HCT116 (cell line): ENCODE measurements around the gene DDX1. TPM values are rescaled to one million over a fixed set of nuclear protein-coding genes. Genes with fewer than 3 reads are reported as not detected.

Source experiments
- ATAC-seq: fragments of 200-7000 bp; cut with Tn5 transposase; 2 replicates; pipeline ENCODE4 v1.9.1; 2020; ENCODE audit warnings: mild to moderate bottlenecking, moderate library complexity
- BruUV-seq: library from RNA; stranded (reverse); fragments of 400-500 nt; replicated peaks from 2 replicates; lab custom pipeline; 2021; lab: Mats Ljungman, UMichigan
- CTCF ChIA-PET: fragments of 300-600 bp; sonication (Branson Sonifier 250); formaldehyde crosslinking; loops from one replicate; lab custom pipeline; 2021; ENCODE audit warnings: antibody characterized with exemption; lab: Charles Lee
- POLR2A ChIA-PET: fragments of 300-600, 350-600 bp; sonication (Branson Sonifier 250); formaldehyde crosslinking; loops from one replicate; lab custom pipeline; 2021; ENCODE audit warnings: antibody characterized with exemption; lab: Charles Lee
- RAD21 ChIA-PET, 2 experiments: fragments of 300-600 bp; sonication (Branson Sonifier 250); formaldehyde crosslinking; loops; one replicate each; lab custom pipeline; 2023; ENCODE audit warnings: low total read pairs in 2 of 2; ENCODE audit not compliant: uncharacterized antibody in 2 of 2, unreplicated experiment in 2 of 2, low non-redundant PET in 1 of 2; lab: Charles Lee
- DNase-seq: peaks from one replicate; pipeline ENCODE4 v3.0.0-alpha.2; 2010; ENCODE audit warnings: low read depth, low spot score
- H2AFZ ChIP-seq: fragments of 200-600 bp; shearing (Covaris generic), sonication (generic); 2 replicates; pipeline ENCODE4 v1.6.1; 2017; ENCODE audit warnings: low read depth, mixed run types, mixed read lengths, antibody characterized with exemption, low read length; ENCODE audit not compliant: poor library complexity, severe bottlenecking
- H3K27ac ChIP-seq: 2 replicates; pipeline ENCODE4 v1.5.1; 2012; ENCODE audit warnings: low read depth, low read length
- H3K27me3 ChIP-seq: fragments of 200-600 bp; sonication (generic); 2 replicates; pipeline ENCODE4 v1.6.1; 2016; ENCODE audit warnings: mixed run types, low read length, mixed read lengths; ENCODE audit not compliant: insufficient read depth
- H3K36me3 ChIP-seq, 2 experiments: fragments of 200-500 bp in 1 of 2; fragments of 200-600 bp in 1 of 2; sonication (Bioruptor generic) in 1 of 2; sonication (generic) in 1 of 2; 2 replicates each; pipeline versions ENCODE4 v1.5.1 to v1.6.1; 2014 to 2016; ENCODE audit warnings: low read length in 2 of 2, inconsistent platforms in 1 of 2, mixed read lengths in 1 of 2, mixed run types in 1 of 2; ENCODE audit not compliant: insufficient read depth in 2 of 2, control insufficient read depth in 1 of 2
- H3K4me1 ChIP-seq, 2 experiments: fragments of 200-600 bp in 1 of 2; sonication (generic) in 1 of 2; 2 replicates each; pipeline versions ENCODE4 v1.5.1 to v1.6.1; 2012 to 2017; ENCODE audit warnings: low read length in 2 of 2, inconsistent platforms in 1 of 2, mild to moderate bottlenecking in 1 of 2, mixed read lengths in 1 of 2, mixed run types in 1 of 2, moderate library complexity in 1 of 2; ENCODE audit not compliant: insufficient read depth in 2 of 2, control insufficient read depth in 1 of 2
- H3K4me2 ChIP-seq: fragments of 200-600 bp; sonication (generic); 2 replicates; pipeline ENCODE4 v1.6.1; 2017; ENCODE audit warnings: mixed run types, low read length, mixed read lengths
- H3K4me3 ChIP-seq, 2 experiments: fragments of 200-600 bp in 1 of 2; sonication (generic) in 1 of 2; replicated peaks in 1 of 2; 2 replicates each; pipeline ENCODE4 v1.5.1; 2011 to 2016; ENCODE audit warnings: low read length in 2 of 2, control low read depth in 1 of 2, low read depth in 1 of 2, mild to moderate bottlenecking in 1 of 2, mixed read lengths in 1 of 2, mixed run types in 1 of 2
- H3K79me2 ChIP-seq: fragments of 200-600 bp; sonication (generic); 2 replicates; pipeline ENCODE4 v1.6.1; 2017; ENCODE audit warnings: mild to moderate bottlenecking, mixed run types, low read length, moderate library complexity, mixed read lengths; ENCODE audit not compliant: insufficient read depth
- H3K9ac ChIP-seq: fragments of 200-600 bp; sonication (generic); 2 replicates; pipeline ENCODE4 v1.6.1; 2016; ENCODE audit warnings: low read length, mixed read lengths
- H3K9me2 ChIP-seq: fragments of 200-600 bp; sonication (generic), shearing (Covaris generic); 2 replicates; pipeline ENCODE4 v1.6.1; 2017; ENCODE audit warnings: mixed run types, mild to moderate bottlenecking, moderate library complexity; ENCODE audit not compliant: insufficient read depth
- H3K9me3 ChIP-seq, 2 experiments: fragments of 200-500 bp in 1 of 2; fragments of 200-600 bp in 1 of 2; sonication (Bioruptor generic) in 1 of 2; sonication (generic) in 1 of 2; 2 replicates each; pipeline ENCODE4 v1.6.1; 2014 to 2017; ENCODE audit warnings: low read length in 2 of 2, mixed read lengths in 2 of 2, inconsistent platforms in 1 of 2, low read depth in 1 of 2, mild to moderate bottlenecking in 1 of 2, mixed run types in 1 of 2, moderate library complexity in 1 of 2; ENCODE audit not compliant: control insufficient read depth in 1 of 2, insufficient read depth in 1 of 2
- H4K20me1 ChIP-seq: fragments of 200-600 bp; sonication (generic), shearing (Covaris generic); 2 replicates; pipeline ENCODE4 v1.6.1; 2017; ENCODE audit warnings: mixed run types, mild to moderate bottlenecking, moderate library complexity; ENCODE audit not compliant: insufficient read depth
- CTCF ChIP-seq, 3 experiments: fragments of 200-600 bp in 1 of 3; sonication (generic) in 1 of 3; IDR thresholded peaks in 2 of 3; conservative IDR thresholded peaks in 1 of 3; 2 replicates each; pipeline ENCODE4 v1.5.1; 2012 to 2017; ENCODE audit warnings: low read depth in 2 of 3, low read length in 2 of 3, antibody characterized with exemption in 1 of 3, borderline replicate concordance in 1 of 3, control low read depth in 1 of 3, mild to moderate bottlenecking in 1 of 3, mixed read lengths in 1 of 3, mixed run types in 1 of 3, moderate library complexity in 1 of 3; ENCODE audit not compliant: insufficient read depth in 1 of 3
- EGR1 ChIP-seq: IDR thresholded peaks from 2 replicates; pipeline ENCODE4 v1.6.1; 2012; ENCODE audit warnings: low read depth
- EZH2 ChIP-seq: fragments of 200-600 bp; sonication (generic); IDR thresholded peaks from 2 replicates; pipeline ENCODE4 v1.6.1; 2017; ENCODE audit warnings: antibody characterized with exemption, mixed run types
- EZH2phosphoT487 ChIP-seq: fragments of 200-600 bp; IDR thresholded peaks from 2 replicates; pipeline ENCODE4 v1.6.1; 2018; ENCODE audit warnings: antibody characterized with exemption, borderline replicate concordance
- JUND ChIP-seq: IDR thresholded peaks from 2 replicates; pipeline ENCODE4 v1.6.1; 2012
- POLR2A ChIP-seq: IDR thresholded peaks from 2 replicates; pipeline ENCODE4 v1.7.0; 2011; ENCODE audit warnings: borderline replicate concordance; ENCODE audit not compliant: insufficient read depth, insufficient read length; ENCODE audit errors: extremely low read depth
- RAD21 ChIP-seq: IDR thresholded peaks from 2 replicates; pipeline ENCODE4 v1.6.1; 2012; ENCODE audit warnings: low read depth, mild to moderate bottlenecking
- SRF ChIP-seq: IDR thresholded peaks from 2 replicates; pipeline ENCODE4 v1.6.1; 2012; ENCODE audit warnings: low read depth
- YY1 ChIP-seq: IDR thresholded peaks from 2 replicates; pipeline ENCODE4 v1.6.1; 2011; ENCODE audit warnings: low read length, low read depth, moderate library complexity, mild to moderate bottlenecking; ENCODE audit not compliant: insufficient replicate concordance; ENCODE audit errors: extremely low read depth
- ZBTB33 ChIP-seq: IDR thresholded peaks from 2 replicates; pipeline ENCODE4 v1.6.1; 2011; ENCODE audit warnings: mild to moderate bottlenecking, low read length, moderate library complexity; ENCODE audit not compliant: insufficient replicate concordance; ENCODE audit errors: extremely low read depth
- intact Hi-C: fragments of 100-400 bp; cut with micrococcal nuclease; formaldehyde crosslinking; loops from 2 replicates; pipeline ENCODE4 v1.10.0; 2022
- total RNA-seq: library from RNA; stranded (reverse); gene quantifications from one replicate; pipeline ENCODE4 v1.2.1, GENCODE V29; 2021; ENCODE audit not compliant: unreplicated experiment
- TF ChIP-seq, protein P1 (sequence below): IDR thresholded peaks from 2 replicates; pipeline ENCODE4 v1.6.1; 2012
- TF ChIP-seq, protein P2 (sequence below): IDR thresholded peaks from 2 replicates; pipeline ENCODE4 v1.6.1; 2012

The DDX1 gene
- total RNA-seq, 1 experiment from 2014 or later = 117 TPM

DNA sequence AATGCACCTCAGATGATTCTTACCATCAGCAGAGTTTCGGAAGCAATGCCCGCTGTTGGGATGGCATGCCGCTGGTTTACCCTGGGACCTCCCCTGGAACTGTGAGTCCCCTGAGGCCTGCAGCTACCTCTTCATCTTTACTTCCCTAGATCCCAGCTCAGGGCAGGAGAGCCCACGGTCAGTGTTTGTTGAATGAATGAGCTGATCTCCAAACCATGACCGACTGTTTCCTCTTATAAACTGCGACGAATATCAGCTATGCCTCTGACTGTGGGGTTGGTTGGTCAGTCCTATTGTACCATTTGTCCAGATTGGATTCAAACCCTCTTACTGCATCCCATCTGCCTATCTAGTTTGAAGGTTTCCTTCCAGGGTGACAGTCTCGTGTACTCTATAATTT is 64.4 kb downstream of the DDX1 start:
- peaks cover 8% of the 10 kb centered on the region; the same call in 1 of the 2 replicates for H3K27me3 ChIP-seq
- H4K20me1 ChIP-seq = no peaks in the 10 kb centered on the region
- H3K9me2 ChIP-seq = no peaks in the 10 kb centered on the region
- intact Hi-C loops = no loop called here
- no peaks in the 10 kb centered on the region for H3K79me2 ChIP-seq
- RAD21 ChIA-PET = no interaction called here
- H3K4me2 ChIP-seq = no peak overlapping the region
- ATAC-seq = no peak
- CTCF ChIA-PET = no interaction called here
- no peak overlapping the region for H3K9ac ChIP-seq
- TF ChIP-seq EGR1 (no peak), RAD21 (no peak), CTCF (IDR thresholded peaks at IDR 0.05 in 2 of 3, conservative IDR thresholded peaks at IDR 0.05 in 1 of 3; ENCODE audit: borderline replicate concordance in 1 of 3, insufficient read depth in 1 of 3, low read depth in 2 of 3, low read length in 2 of 3) (no peak)
- TF ChIP-seq, all 23 proteins: peak for 0
- Histone ChIP-seq H2AFZ (no peak overlapping the region), H3K36me3 (no peaks in the 10 kb centered on the region), H3K4me1 (no peaks in the 10 kb centered on the region), H3K4me3 (no peak overlapping the region), H3K9me3 (no peaks in the 10 kb centered on the region), H3K27ac (no peak overlapping the region)
- no TSS peak for BruUV-seq
- POLR2A ChIA-PET = no interaction called here
- no peak for DNase-seq

- H3K9ac ChIP-seq = no peak overlapping the region
- no peaks in the 10 kb centered on the region for H3K9me3 ChIP-seq
- H3K4me3 ChIP-seq = no peak overlapping the region
- H4K20me1 ChIP-seq = no peaks in the 10 kb centered on the region
- H3K9me2 ChIP-seq = no peaks in the 10 kb centered on the region
- no peaks in the 10 kb centered on the region for H3K36me3 ChIP-seq
- H2AFZ ChIP-seq = no peak overlapping the region
- no peak for DNase-seq
- H3K27ac ChIP-seq = no peak overlapping the region
- CTCF ChIA-PET = no interaction called here
- no TSS peak for BruUV-seq
- H3K27me3 ChIP-seq = peaks cover 3% of the 10 kb centered on the region; the same call in 1 of the 2 replicates
- no peaks in the 10 kb centered on the region for H3K4me1 ChIP-seq
- ATAC-seq = no peak
- RAD21 ChIA-PET = no interaction called here
- no peaks in the 10 kb centered on the region for H3K79me2 ChIP-seq
- POLR2A ChIA-PET = no interaction called here
- intact Hi-C loops = no loop called here
- no peak for TF ChIP-seq SRF
- TF ChIP-seq JUND = no peak
- TF ChIP-seq ZBTB33 = no peak
- TF ChIP-seq EZH2phosphoT487 = no peak
- TF ChIP-seq CTCF (IDR thresholded peaks at IDR 0.05 in 2 of 3, conservative IDR thresholded peaks at IDR 0.05 in 1 of 3; ENCODE audit: borderline replicate concordance in 1 of 3, insufficient read depth in 1 of 3, low read depth in 2 of 3, low read length in 2 of 3) = no peak
- TF ChIP-seq, protein P1, sequence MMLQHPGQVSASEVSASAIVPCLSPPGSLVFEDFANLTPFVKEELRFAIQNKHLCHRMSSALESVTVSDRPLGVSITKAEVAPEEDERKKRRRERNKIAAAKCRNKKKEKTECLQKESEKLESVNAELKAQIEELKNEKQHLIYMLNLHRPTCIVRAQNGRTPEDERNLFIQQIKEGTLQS = no peak
- no peak for TF ChIP-seq YY1
- no peak for TF ChIP-seq EZH2
- no peak for TF ChIP-seq POLR2A
- no peak for TF ChIP-seq RAD21
- TF ChIP-seq, protein P2, sequence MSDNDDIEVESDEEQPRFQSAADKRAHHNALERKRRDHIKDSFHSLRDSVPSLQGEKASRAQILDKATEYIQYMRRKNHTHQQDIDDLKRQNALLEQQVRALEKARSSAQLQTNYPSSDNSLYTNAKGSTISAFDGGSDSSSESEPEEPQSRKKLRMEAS = no peak
- TF ChIP-seq, all 23 proteins: peak for 0
- H3K4me2 ChIP-seq = no peak overlapping the region
These were observed 66.1 kb downstream of the DDX1 start for GRCh38 chr2:15657759-15658158.
